GM23248 (cell line): ENCODE measurements around the gene DIDO1.

Source experiments
- EZH2 ChIP-seq: fragments of 200-600 bp; sonication (generic); IDR thresholded peaks from 2 replicates; pipeline ENCODE4 v1.6.1; 2018; ENCODE audit warnings: antibody characterized with exemption, mild to moderate bottlenecking; ENCODE audit not compliant: insufficient read depth, poor library complexity, severe bottlenecking
- EZH2phosphoT487 ChIP-seq: fragments of 200-600 bp; sonication (generic); IDR thresholded peaks from 2 replicates; pipeline ENCODE4 v1.6.1; 2018; ENCODE audit warnings: antibody characterized with exemption, moderate library complexity, mild to moderate bottlenecking, low read depth; ENCODE audit not compliant: insufficient read depth

- TF ChIP-seq EZH2 (no peak), EZH2phosphoT487 (no peak)
These were observed 25.6 kb upstream of the DIDO1 start for GRCh38 chr20:62951896-62952372.
